Neural cell (in vitro differentiated cells): ENCODE measurements around the gene SLC4A4. TPM values are rescaled to one million over a fixed set of nuclear protein-coding genes. Genes with fewer than 3 reads are reported as not detected.
"Not testable (repeated sequence)": the region's sequence is repeated elsewhere in the genome, so short reads cannot be mapped to it uniquely, and the experiment has no call there.

Experiments used
- H2AFZ ChIP-seq: fragments of 200-600, 300-800 bp; sonication (generic), shearing (Covaris generic); 2 replicates; pipeline ENCODE4 v1.6.0; 2014; ENCODE audit warnings: low read depth, mild to moderate bottlenecking, antibody characterized with exemption, low read length, moderate library complexity
- H3F3A ChIP-seq: fragments of 200-600 bp; shearing (Covaris generic); 2 replicates; pipeline ENCODE4 v1.6.1; 2016; ENCODE audit warnings: mild to moderate bottlenecking, moderate library complexity, mixed read lengths, antibody characterized with exemption, low read length; ENCODE audit not compliant: insufficient read depth, poor library complexity, severe bottlenecking
- H3K27ac ChIP-seq: fragments of 200-600, 300-800 bp; sonication (generic), shearing (Covaris generic); 2 replicates; pipeline ENCODE4 v1.5.1; 2014; ENCODE audit warnings: mild to moderate bottlenecking, low read length, moderate library complexity
- H3K27me3 ChIP-seq: fragments of 300-800, 200-600 bp; sonication (generic), shearing (Covaris generic); 2 replicates; pipeline ENCODE4 v1.6.0; 2014; ENCODE audit warnings: mild to moderate bottlenecking, low read depth, low read length, moderate library complexity; ENCODE audit not compliant: insufficient read depth
- H3K36me3 ChIP-seq: fragments of 300-800, 200-600 bp; sonication (generic), shearing (Covaris generic); 2 replicates; pipeline ENCODE4 v1.5.1; 2014; ENCODE audit warnings: mild to moderate bottlenecking, antibody characterized with exemption, low read length, moderate library complexity; ENCODE audit not compliant: insufficient read depth
- H3K4me2 ChIP-seq: fragments of 300-800, 200-600 bp; sonication (generic), shearing (Covaris generic); 2 replicates; pipeline ENCODE4 v1.6.0; 2014; ENCODE audit warnings: mild to moderate bottlenecking, low read length
- H3K4me3 ChIP-seq: fragments of 300-800, 200-600 bp; sonication (generic), shearing (Covaris generic); 2 replicates; pipeline ENCODE4 v1.5.1; 2014; ENCODE audit warnings: mild to moderate bottlenecking, low read length, moderate library complexity
- H3K79me2 ChIP-seq: fragments of 200-600 bp; shearing (Covaris generic); replicated peaks from 2 replicates; pipeline ENCODE4 v1.6.0; 2014; ENCODE audit warnings: mild to moderate bottlenecking, low read length, moderate library complexity; ENCODE audit not compliant: insufficient read depth
- H3K9ac ChIP-seq: fragments of 300-800, 200-600 bp; sonication (generic), shearing (Covaris generic); 2 replicates; pipeline ENCODE4 v1.6.1; 2016; ENCODE audit warnings: mild to moderate bottlenecking, low read length, mixed read lengths
- H3K9me2 ChIP-seq: fragments of 200-600 bp; shearing (Covaris generic); 2 replicates; pipeline ENCODE4 v1.6.1; 2016; ENCODE audit warnings: mild to moderate bottlenecking, low read length, mixed read lengths; ENCODE audit not compliant: insufficient read depth
- H3K9me3 ChIP-seq: fragments of 200-600, 300-800 bp; sonication (generic), shearing (Covaris generic); 2 replicates; pipeline ENCODE4 v1.6.1; 2016; ENCODE audit warnings: mild to moderate bottlenecking, mixed run types, low read length, moderate library complexity, mixed read lengths
- H4K20me1 ChIP-seq: fragments of 200-600 bp; shearing (Covaris generic); 2 replicates; pipeline ENCODE4 v1.6.1; 2016; ENCODE audit warnings: mild to moderate bottlenecking, mixed run types; ENCODE audit not compliant: insufficient read depth
- EP300 ChIP-seq: fragments of 450-650 bp; conservative IDR thresholded peaks from 2 replicates; pipeline ENCODE4 v1.6.1; 2014; ENCODE audit warnings: antibody characterized with exemption, mild to moderate bottlenecking, moderate library complexity; ENCODE audit not compliant: poor library complexity, severe bottlenecking
- EZH2 ChIP-seq: fragments of 200-600, 300-800 bp; shearing (Covaris generic), sonication (generic); IDR thresholded peaks from 2 replicates; pipeline ENCODE4 v1.6.1; 2014; ENCODE audit warnings: antibody characterized with exemption, low read length, borderline replicate concordance, mild to moderate bottlenecking; ENCODE audit not compliant: insufficient read depth, poor library complexity, severe bottlenecking
- MXI1 ChIP-seq: fragments of 450-650 bp; conservative IDR thresholded peaks from 2 replicates; pipeline ENCODE4 v1.6.1; 2014; ENCODE audit warnings: antibody characterized with exemption, mild to moderate bottlenecking; ENCODE audit not compliant: poor library complexity, severe bottlenecking
- POLR2AphosphoS5 ChIP-seq: IDR thresholded peaks from 2 replicates; pipeline ENCODE4 v1.6.1; 2012
- RAD21 ChIP-seq: fragments of 450-650 bp; conservative IDR thresholded peaks from 2 replicates; pipeline ENCODE4 v1.6.1; 2014; ENCODE audit warnings: antibody characterized with exemption, mild to moderate bottlenecking, moderate library complexity
- REST ChIP-seq: IDR thresholded peaks from 2 replicates; pipeline ENCODE4 v1.6.1; 2012; ENCODE audit warnings: borderline replicate concordance
- SMC3 ChIP-seq: fragments of 450-650 bp; conservative IDR thresholded peaks from 2 replicates; pipeline ENCODE4 v1.6.1; 2014; ENCODE audit warnings: antibody characterized with exemption, mild to moderate bottlenecking, moderate library complexity; ENCODE audit not compliant: poor library complexity
- TAF1 ChIP-seq: IDR thresholded peaks from 2 replicates; pipeline ENCODE4 v1.6.1; 2012; ENCODE audit warnings: low read depth
- polyA plus RNA-seq: library from polyadenylated mRNA; depleted of rRNA; stranded (reverse); fragments of >200 nt; gene quantifications from 2 replicates; pipeline ENCODE4 v1.2.3, GENCODE V29; 2014
- TF ChIP-seq, protein P1 (sequence below): fragments of 450-650 bp; IDR thresholded peaks from 2 replicates; pipeline ENCODE4 v1.5.1; 2014; ENCODE audit warnings: antibody characterized with exemption, mild to moderate bottlenecking, moderate library complexity; ENCODE audit not compliant: poor library complexity, severe bottlenecking

Gene SLC4A4
- polyA plus RNA-seq, 1 donor from 2014 or later, result 9.2 TPM

DNA sequence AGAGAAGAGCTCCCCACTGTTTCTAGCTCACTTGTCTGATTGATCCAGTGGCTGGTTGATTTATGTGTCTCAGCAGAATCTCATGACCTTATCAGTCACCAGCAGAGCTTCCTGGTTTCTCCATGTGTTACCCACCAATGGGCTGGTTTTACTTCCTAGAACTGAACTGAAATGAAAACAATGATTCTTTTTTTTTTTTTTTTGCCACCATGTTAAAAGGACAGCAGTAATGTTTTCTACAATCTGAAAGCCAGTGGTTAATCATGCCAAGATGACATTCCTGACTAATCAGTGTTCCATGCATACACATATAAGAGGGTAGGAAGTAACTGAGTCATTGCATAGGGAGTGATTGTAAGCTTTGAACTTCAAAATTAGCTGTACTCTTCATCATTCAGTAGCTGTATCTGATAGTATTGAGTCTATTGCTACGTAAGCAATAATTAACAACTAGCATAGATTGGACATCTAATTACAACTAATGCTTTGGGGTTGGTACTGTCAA, 67.7 kb downstream of the SLC4A4 start:
- Histone ChIP-seq H3K9ac (no peak overlapping the region), H2AFZ (no peak overlapping the region), H3K4me3 (no peak overlapping the region), H3K4me2 (no peak overlapping the region), H3K27me3 (no peaks in the 10 kb centered on the region), H3K27ac (no peak overlapping the region), H3K9me3 (no peaks in the 10 kb centered on the region), H4K20me1 (no peaks in the 10 kb centered on the region), H3K36me3 (no peaks in the 10 kb centered on the region), H3K9me2 (no peaks in the 10 kb centered on the region), H3F3A (no peaks in the 10 kb centered on the region), H3K79me2 (no peaks in the 10 kb centered on the region)
- TF ChIP-seq EP300 (no peak), REST (no peak), RAD21 (no peak), MXI1 (no peak), SMC3 (no peak), TAF1 (no peak), EZH2 (no peak), POLR2AphosphoS5 (no peak)
- TF ChIP-seq, protein P1, sequence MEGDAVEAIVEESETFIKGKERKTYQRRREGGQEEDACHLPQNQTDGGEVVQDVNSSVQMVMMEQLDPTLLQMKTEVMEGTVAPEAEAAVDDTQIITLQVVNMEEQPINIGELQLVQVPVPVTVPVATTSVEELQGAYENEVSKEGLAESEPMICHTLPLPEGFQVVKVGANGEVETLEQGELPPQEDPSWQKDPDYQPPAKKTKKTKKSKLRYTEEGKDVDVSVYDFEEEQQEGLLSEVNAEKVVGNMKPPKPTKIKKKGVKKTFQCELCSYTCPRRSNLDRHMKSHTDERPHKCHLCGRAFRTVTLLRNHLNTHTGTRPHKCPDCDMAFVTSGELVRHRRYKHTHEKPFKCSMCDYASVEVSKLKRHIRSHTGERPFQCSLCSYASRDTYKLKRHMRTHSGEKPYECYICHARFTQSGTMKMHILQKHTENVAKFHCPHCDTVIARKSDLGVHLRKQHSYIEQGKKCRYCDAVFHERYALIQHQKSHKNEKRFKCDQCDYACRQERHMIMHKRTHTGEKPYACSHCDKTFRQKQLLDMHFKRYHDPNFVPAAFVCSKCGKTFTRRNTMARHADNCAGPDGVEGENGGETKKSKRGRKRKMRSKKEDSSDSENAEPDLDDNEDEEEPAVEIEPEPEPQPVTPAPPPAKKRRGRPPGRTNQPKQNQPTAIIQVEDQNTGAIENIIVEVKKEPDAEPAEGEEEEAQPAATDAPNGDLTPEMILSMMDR, result no peak

GRCh38 chr4:71408961-71409360, 70.1 kb downstream of the SLC4A4 start:
- H3K27me3 ChIP-seq, H3K9ac ChIP-seq, H3K9me3 ChIP-seq, H3K9me2 ChIP-seq, H3K4me2 ChIP-seq, H4K20me1 ChIP-seq, H3K27ac ChIP-seq, H3K79me2 ChIP-seq, H3K36me3 ChIP-seq, H3K4me3 ChIP-seq, H2AFZ ChIP-seq, H3F3A ChIP-seq: not testable (repeated sequence)

DNA sequence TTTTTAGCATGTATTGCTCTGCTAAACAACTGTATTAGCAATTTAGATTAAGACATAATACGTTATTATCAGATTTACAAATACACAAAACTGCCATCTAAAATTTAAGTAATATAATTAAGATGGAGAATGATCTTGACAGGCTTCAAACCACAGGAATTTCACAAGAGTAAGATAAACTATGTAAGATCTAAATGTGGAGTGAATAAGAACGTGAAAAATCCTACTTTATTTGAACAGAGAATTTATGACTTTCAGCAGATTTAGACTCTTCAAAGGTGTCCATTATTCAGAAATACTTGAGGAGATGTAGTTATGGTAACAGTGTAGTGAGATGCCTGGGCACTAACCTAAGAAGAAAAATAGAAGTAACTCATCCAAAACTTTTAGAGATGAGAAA, 73.2 kb downstream of the SLC4A4 start:
- Histone ChIP-seq H3F3A (no peaks in the 10 kb centered on the region), H3K9ac (no peak overlapping the region), H3K27ac (no peak overlapping the region), H3K4me3 (no peak overlapping the region), H3K4me2 (no peak overlapping the region), H3K36me3 (no peaks in the 10 kb centered on the region), H2AFZ (no peak overlapping the region), H3K9me2 (no peaks in the 10 kb centered on the region), H3K9me3 (no peaks in the 10 kb centered on the region), H3K79me2 (no peaks in the 10 kb centered on the region), H3K27me3 (no peaks in the 10 kb centered on the region), H4K20me1 (no peaks in the 10 kb centered on the region)
- TF ChIP-seq MXI1 (no peak), EP300 (no peak)
